DLD1 (cell line): ENCODE data around the gene YPEL2.

Source experiments
- in situ Hi-C: cut with HindIII; loops from 2 replicates; pipeline ENCODE4 v1.10.0; 2017; ENCODE audit warnings: low sequenced_read_pairs

YPEL2 gene

DNA sequence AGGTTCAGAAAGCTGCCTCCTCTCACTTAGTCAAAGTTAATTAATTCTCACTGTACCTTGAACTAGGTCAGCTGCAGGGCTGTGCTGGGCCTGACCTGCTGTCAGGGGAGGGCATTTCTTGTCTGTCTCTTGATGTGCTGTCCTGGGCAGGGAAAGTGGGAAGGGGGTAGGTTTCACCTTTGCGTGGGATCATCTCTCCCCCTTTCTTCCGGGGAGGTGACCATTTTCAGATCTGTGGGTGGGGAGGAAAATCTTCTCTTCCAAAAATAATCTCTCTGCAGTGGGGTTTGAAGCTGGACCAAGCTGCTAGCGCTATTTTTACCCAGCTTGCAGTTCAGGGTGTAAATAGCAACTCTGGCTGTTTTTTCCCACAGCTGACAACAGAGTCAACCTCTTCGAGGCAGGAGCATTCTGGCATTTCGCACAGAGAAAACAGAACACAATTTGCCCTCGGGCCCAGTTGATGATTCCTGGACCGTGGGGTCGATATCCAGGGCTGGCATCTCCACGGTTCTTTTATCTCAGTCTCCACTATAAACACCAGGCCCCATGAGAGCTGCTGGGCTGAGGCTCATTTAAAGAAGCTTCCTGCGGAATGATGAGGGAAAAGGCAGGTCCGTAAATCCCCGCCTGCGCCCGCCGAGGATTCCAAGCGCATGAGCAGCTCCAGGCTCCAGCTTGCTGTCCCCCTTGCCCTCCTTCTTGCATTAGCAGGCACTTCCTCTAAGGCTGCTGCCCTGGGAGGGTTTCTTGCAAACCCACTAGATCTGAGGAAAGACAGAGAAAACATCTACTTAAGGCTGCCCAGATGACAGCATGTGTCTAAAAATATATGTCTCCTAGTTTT, 93.9 kb downstream of the YPEL2 start:
- in situ Hi-C loops, result no loop called here

DNA sequence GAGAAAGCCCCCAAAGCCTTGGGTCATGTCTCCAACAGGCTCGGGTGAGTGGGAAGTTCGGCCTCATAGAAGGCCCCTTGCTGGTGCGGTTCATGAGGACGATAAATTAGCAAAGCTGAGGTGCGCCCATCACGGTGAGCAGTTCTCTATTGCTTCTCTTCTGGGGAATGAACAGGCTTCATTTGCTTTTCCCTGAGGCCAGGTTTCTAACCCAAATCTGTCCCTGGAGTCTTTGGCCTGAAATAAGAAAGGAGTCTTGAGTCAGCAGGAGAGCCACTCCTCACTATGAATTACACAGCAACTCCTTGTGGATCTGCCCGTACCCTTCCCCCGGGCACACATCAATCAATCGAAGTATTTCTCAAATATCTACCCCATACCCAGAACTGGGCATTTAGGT, 94.6 kb downstream of the YPEL2 start:
- in situ Hi-C loops, result no loop called here

GRCh38 chr17:59427425-59427921, 96.0 kb downstream of the YPEL2 start:
- in situ Hi-C loops, result no loop called here

- in situ Hi-C loops, result no loop called here
These were observed 96.5 kb downstream of the YPEL2 start for GRCh38 chr17:59427996-59428395.

DNA sequence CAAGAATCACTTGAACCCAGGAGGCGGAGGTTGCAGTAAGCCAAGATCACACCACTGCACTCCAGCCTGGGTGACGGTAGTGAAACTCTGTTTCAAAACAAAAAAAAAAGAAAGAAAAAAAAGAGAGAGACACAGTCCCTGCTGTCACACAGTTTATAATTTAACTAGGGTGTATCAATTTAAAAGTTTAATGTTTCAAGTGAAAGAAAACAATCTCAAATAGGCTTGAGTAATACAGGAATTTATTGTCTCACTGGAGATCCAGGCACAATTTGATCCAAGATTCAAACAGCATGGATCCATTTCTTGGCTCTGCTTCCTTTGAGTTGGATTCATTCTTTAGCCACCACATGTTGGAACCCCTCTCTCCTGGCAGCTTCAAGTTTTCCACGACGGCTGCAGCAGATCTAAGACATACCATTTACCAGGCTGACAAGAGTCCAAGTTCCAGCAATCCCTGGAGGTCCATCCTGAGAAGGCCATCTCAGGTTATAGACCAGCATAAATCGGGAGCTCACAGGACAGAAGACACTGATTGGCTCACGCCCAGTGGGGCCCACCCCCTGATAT, 97.5 kb downstream of the YPEL2 start:
- in situ Hi-C loops, result no loop called here

- in situ Hi-C loops, result loop anchor here (10.0 kb wide), 1 partner anchor 97 kb away; the partner anchor contains the start of gene YPEL2
These were observed 100.1 kb downstream of the YPEL2 start for GRCh38 chr17:59431601-59432000.

GRCh38 chr17:59432657-59433056, 101.2 kb downstream of the YPEL2 start:
- in situ Hi-C loops, result loop anchor here (10.0 kb wide), 1 partner anchor 98 kb away; the partner anchor contains the start of gene YPEL2

DNA sequence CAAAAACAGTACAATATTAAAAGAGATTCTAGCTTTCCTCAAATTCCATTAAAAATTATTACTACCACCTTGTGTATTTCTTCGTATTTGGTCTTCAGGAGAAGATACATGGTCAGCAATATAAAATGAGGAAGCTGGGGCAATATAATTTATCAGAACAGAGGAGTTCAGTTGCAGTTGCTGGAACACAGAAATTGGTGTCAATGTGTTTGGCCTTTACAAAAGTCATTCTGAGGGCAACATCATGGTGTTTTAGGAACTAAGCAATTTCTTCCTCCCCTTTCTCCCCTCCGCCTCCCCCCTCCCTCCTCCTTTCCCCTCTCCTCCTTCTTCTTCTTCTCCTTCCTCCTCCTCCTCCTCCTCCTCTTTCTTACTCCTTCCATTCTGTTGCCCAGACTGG, 102.1 kb downstream of the YPEL2 start:
- in situ Hi-C loops, result loop anchor here (10.0 kb wide), 1 partner anchor 99 kb away; the partner anchor contains the start of gene YPEL2

GRCh38 chr17:59434429-59434828, 103.0 kb downstream of the YPEL2 start:
- in situ Hi-C loops, result loop anchor here (10.0 kb wide), 1 partner anchor 100 kb away; the partner anchor contains the start of gene YPEL2

DNA sequence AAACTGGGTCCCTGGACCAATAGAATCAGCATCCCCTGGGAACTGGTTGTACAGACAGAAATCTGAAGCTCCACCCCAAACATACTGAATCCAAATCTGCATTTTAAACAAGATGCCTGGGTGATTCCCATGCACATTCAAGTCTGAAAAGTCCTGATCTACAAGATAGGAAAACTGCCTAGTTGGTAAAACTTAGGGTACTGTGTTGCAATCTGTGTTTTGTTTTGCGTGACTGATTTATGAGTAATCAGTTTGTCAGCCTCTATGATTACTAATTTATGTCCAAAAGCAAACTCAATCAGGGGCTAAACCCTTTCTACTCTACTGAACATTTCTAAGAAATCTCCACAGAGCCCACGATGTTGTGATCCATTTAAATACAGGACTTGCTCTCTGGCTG, 103.8 kb downstream of the YPEL2 start:
- in situ Hi-C loops, result loop anchor here (10.0 kb wide), 1 partner anchor 100 kb away; the partner anchor contains the start of gene YPEL2

DNA sequence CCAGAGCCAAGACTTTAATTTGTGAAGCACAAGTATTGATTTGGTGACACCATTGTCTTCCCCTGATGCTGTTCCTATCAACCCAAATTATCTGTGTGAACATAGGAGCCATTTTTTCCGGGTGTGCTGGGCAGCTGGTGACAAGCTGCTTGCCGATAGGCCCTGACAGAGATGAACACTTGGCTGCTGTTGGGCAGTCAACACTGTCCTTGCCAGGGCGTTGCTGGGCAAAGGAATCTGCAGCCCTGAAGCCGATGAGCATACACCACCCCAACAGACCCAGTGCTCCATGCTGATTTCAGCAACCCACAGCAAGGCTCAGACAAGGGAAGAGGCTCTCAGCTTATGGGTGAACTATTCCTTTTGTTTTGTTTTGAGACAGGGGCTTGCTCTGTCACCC, 105.4 kb downstream of the YPEL2 start:
- in situ Hi-C loops, result loop anchor here (10.0 kb wide), 1 partner anchor 102 kb away; the partner anchor contains the start of gene YPEL2

- in situ Hi-C loops, result loop anchor here (10.0 kb wide), 1 partner anchor 103 kb away; the partner anchor contains the start of gene YPEL2
These were observed 106.4 kb downstream of the YPEL2 start for GRCh38 chr17:59437791-59438281.

- in situ Hi-C loops, result loop anchor here (10.0 kb wide), 1 partner anchor 104 kb away; the partner anchor contains the start of gene YPEL2
These were observed 107.8 kb downstream of the YPEL2 start for GRCh38 chr17:59439262-59439661.

- in situ Hi-C loops, result loop anchor here (10.0 kb wide), 1 partner anchor 105 kb away; the partner anchor contains the start of gene YPEL2
These were observed 108.3 kb downstream of the YPEL2 start for GRCh38 chr17:59439741-59440211.

DNA sequence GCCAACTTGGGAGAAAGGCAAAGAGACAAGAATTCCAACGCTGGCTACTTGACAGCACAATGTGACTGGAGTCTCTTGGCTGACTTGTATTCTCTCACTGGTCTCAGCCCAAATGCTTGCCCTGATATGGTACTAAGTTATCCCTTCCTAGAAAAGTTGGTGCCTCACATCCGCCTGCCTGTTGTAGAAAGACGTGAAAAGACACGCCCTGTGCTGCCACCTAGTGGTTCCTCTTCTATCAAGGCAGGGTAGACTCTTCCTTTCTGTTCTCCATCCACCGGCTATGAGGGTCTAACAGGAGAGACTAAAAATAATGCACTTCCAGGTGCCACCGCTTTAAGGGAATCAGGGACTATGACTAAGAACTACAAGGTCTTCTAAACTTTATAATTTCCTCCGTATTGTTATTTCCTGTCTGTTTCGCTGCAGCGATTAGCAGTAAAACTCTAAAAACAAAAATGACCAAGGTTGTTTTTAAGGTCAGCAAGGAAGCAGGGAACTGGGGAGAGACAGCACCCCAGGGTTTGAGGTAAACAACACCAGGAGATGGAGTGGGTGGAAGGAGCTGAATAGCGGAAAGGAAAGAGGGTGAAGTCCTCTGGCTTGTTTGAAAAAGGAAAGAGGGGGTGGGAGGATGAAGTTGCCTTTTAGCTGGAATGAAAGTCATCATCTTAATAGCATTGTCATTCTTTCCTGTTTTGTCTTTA, 109.5 kb downstream of the YPEL2 start:
- in situ Hi-C loops, result no loop called here

GRCh38 chr17:59441464-59442096, 110.1 kb downstream of the YPEL2 start:
- in situ Hi-C loops, result no loop called here

GRCh38 chr17:59443106-59443505, 111.7 kb downstream of the YPEL2 start:
- in situ Hi-C loops, result no loop called here
